HepG2 (cell line): ENCODE results near the gene IPO5. TPM values are rescaled to one million over a fixed set of nuclear protein-coding genes. Genes with fewer than 3 reads are reported as not detected.

Experiments used
- ATAC-seq: fragments of 200-7000 bp; cut with Tn5 transposase; 3 replicates; pipeline ENCODE4 v1.9.1; 2020; ENCODE audit warnings: mild to moderate bottlenecking, moderate library complexity
- BruUV-seq: library from RNA; stranded (reverse); fragments of 400-500 nt; replicated peaks from 2 replicates; lab custom pipeline; 2021; lab: Mats Ljungman, UMichigan
- CTCF ChIA-PET: fragments of 300-600 bp; formaldehyde crosslinking; extraction: SDS; loops from one replicate; lab custom pipeline; 2021; ENCODE audit warnings: low total read pairs, inconsistent platforms, low intra/inter-chr PET ratio; lab: Yijun Ruan, JAX
- POLR2A ChIA-PET: fragments of 350-600 bp; sonication (Branson Sonifier 250); formaldehyde crosslinking; loops from one replicate; lab custom pipeline; 2020; ENCODE audit warnings: antibody characterized with exemption, inconsistent platforms; lab: Yijun Ruan, JAX
- DNase-seq: peaks from one replicate; pipeline ENCODE4 v3.0.0-alpha.2; 2015; ENCODE audit warnings: low spot score
- FAIRE-seq: peaks from 3 replicates; lab custom pipeline; 2011; peaks lifted over from hg19 to GRCh38; lab: Jason Lieb, UNC
- H2AFZ ChIP-seq: one replicate; pipeline ENCODE4 v1.6.1; 2011; ENCODE audit warnings: low read length, inconsistent platforms
- H3K27ac ChIP-seq: fragments of 300-600 bp; 3 replicates; pipeline ENCODE4 v1.8.0; 2011; ENCODE audit warnings: mixed run types, mild to moderate bottlenecking, mixed read lengths, low read length, inconsistent platforms; ENCODE audit not compliant: insufficient read depth; ENCODE audit errors: extremely low read length
- H3K27me3 ChIP-seq, 2 experiments: fragments of 200-600 bp in 1 of 2; 2 replicates in 1 of 2; 3 replicates in 1 of 2; pipeline versions ENCODE4 v1.6.0 to v1.8.0; 2011; ENCODE audit warnings: low read length in 2 of 2, mild to moderate bottlenecking in 2 of 2, moderate library complexity in 2 of 2, inconsistent platforms in 1 of 2; ENCODE audit not compliant: insufficient read depth in 2 of 2, control insufficient read depth in 1 of 2
- H3K36me3 ChIP-seq, 2 experiments: fragments of 200-600 bp in 1 of 2; replicated peaks in 1 of 2; 2 replicates in 1 of 2; 3 replicates in 1 of 2; pipeline versions ENCODE4 v1.5.1 to v1.8.0; 2011; ENCODE audit warnings: low read length in 2 of 2, inconsistent platforms in 1 of 2; ENCODE audit not compliant: insufficient read depth in 2 of 2, control insufficient read depth in 1 of 2
- H3K4me1 ChIP-seq: 2 replicates; pipeline ENCODE4 v1.5.1; 2012; ENCODE audit warnings: low read length, inconsistent platforms; ENCODE audit not compliant: insufficient read depth
- H3K4me2 ChIP-seq: 2 replicates; pipeline ENCODE4 v1.6.0; 2011; ENCODE audit warnings: low read depth, low read length, inconsistent platforms
- H3K4me3 ChIP-seq, 3 experiments: fragments of 200-600 bp in 1 of 3; sonication (generic), shearing (Covaris generic) in 1 of 3; replicated peaks in 1 of 3; 2 replicates each; pipeline ENCODE4 v1.5.1; 2011 to 2016; ENCODE audit warnings: low read length in 3 of 3, inconsistent platforms in 2 of 3, low read depth in 2 of 3, mild to moderate bottlenecking in 2 of 3, control low read depth in 1 of 3, mixed read lengths in 1 of 3; ENCODE audit not compliant: insufficient read depth in 1 of 3
- H3K79me2 ChIP-seq: one replicate; pipeline ENCODE4 v1.6.1; 2011; ENCODE audit warnings: low read length, inconsistent platforms; ENCODE audit not compliant: insufficient read depth
- H3K9ac ChIP-seq: 2 replicates; pipeline ENCODE4 v1.6.0; 2011; ENCODE audit warnings: mild to moderate bottlenecking, low read depth, low read length, inconsistent platforms; ENCODE audit not compliant: insufficient read depth
- H3K9me3 ChIP-seq: 2 replicates; pipeline ENCODE4 v1.5.1; 2012; ENCODE audit warnings: mild to moderate bottlenecking, low read length
- H4K20me1 ChIP-seq: 2 replicates; pipeline ENCODE4 v1.6.0; 2011; ENCODE audit warnings: inconsistent platforms, mild to moderate bottlenecking, low read length, moderate library complexity; ENCODE audit not compliant: insufficient read depth
- CENPT ChIP-seq: sonication (generic); formaldehyde crosslinking; IDR thresholded peaks from 2 replicates; pipeline ENCODE4 v1.8.0; 2022; ENCODE audit warnings: low read depth, mild to moderate bottlenecking, moderate library complexity, missing genetic modification reagents
- ELF1 ChIP-seq: sonication (generic); formaldehyde crosslinking; IDR thresholded peaks from 2 replicates; pipeline ENCODE4 v1.4.0; 2020; ENCODE audit warnings: missing genetic modification reagents
- PITX1 ChIP-seq: sonication (generic); formaldehyde crosslinking; IDR thresholded peaks from 2 replicates; pipeline ENCODE4 v1.5.1; 2020; ENCODE audit warnings: mild to moderate bottlenecking, missing genetic modification reagents
- STAT5B ChIP-seq: sonication (generic); formaldehyde crosslinking; IDR thresholded peaks from 2 replicates; pipeline ENCODE4 v1.4.0; 2020; ENCODE audit warnings: missing genetic modification reagents
- ZNF331 ChIP-seq: sonication (generic); formaldehyde crosslinking; IDR thresholded peaks from 2 replicates; pipeline ENCODE4 v1.4.0; 2020; ENCODE audit warnings: missing genetic modification reagents
- ZNF644 ChIP-seq: IDR thresholded peaks from 2 replicates; pipeline ENCODE4 v1.6.1; 2016; ENCODE audit warnings: low read depth
- ZNF776 ChIP-seq: sonication (generic); formaldehyde crosslinking; IDR thresholded peaks from 2 replicates; pipeline ENCODE4 v1.4.0; 2020; ENCODE audit warnings: mild to moderate bottlenecking, missing genetic modification reagents
- WGBS: methylation state at CpG from one replicate; pipeline ENCODE4 v1.1.6; 2017; ENCODE audit warnings: low lambda C conversion rate; 5-methylcytosine and 5-hydroxymethylcytosine counted together
- in situ Hi-C: cut with HindIII; loops from 2 replicates; pipeline ENCODE4 v1.10.0; 2017; ENCODE audit warnings: low pct_unique_long_range_greater_than_20kb; ENCODE audit not compliant: extremely low pct_ligation_motif_present
- intact Hi-C: fragments of 100-400 bp; cut with micrococcal nuclease; formaldehyde crosslinking; loops from one replicate; pipeline ENCODE4 v1.10.0; 2022; ENCODE audit not compliant: unreplicated experiment
- polyA plus RNA-seq, 8 experiments: library from polyadenylated mRNA; depleted of rRNA in 3 of 8; stranded (reverse) in 7 of 8; unstranded in 1 of 8; fragments of >200 nt; fragmentation: Illumina TruSeq in 4 of 8; extraction: Trizol in 4 of 8; gene quantifications; 2 replicates each; pipeline versions ENCODE4 v1.2.1 to v1.2.3, GENCODE V29; 2011 to 2016; ENCODE audit warnings: low read depth in 4 of 8, missing spikeins in 1 of 8, mixed read lengths in 1 of 8; ENCODE audit not compliant: insufficient read depth in 1 of 8
- total RNA-seq, 5 experiments: library from RNA; depleted of rRNA; stranded (reverse); fragments of >200 nt; fragmentation: Illumina TruSeq; extraction: Trizol; gene quantifications; 2 replicates each; pipeline ENCODE4 v1.2.3, GENCODE V29; 2016; ENCODE audit warnings: low read depth in 1 of 5
- TF ChIP-seq, protein P1 (sequence below): sonication (generic); formaldehyde crosslinking; IDR thresholded peaks from 2 replicates; pipeline ENCODE4 v1.4.0; 2020; ENCODE audit warnings: missing genetic modification reagents
- TF ChIP-seq, protein P2 (sequence below): sonication (generic); formaldehyde crosslinking; IDR thresholded peaks from 2 replicates; pipeline ENCODE4 v1.5.0; 2020; ENCODE audit warnings: mild to moderate bottlenecking, missing genetic modification reagents, moderate library complexity

IPO5 gene
- total and polyA plus RNA-seq, 2 of the 13 experiments (the other 11 are each of a cell fraction or from before 2014, with no cell fraction given) = 155 to 242 TPM

DNA sequence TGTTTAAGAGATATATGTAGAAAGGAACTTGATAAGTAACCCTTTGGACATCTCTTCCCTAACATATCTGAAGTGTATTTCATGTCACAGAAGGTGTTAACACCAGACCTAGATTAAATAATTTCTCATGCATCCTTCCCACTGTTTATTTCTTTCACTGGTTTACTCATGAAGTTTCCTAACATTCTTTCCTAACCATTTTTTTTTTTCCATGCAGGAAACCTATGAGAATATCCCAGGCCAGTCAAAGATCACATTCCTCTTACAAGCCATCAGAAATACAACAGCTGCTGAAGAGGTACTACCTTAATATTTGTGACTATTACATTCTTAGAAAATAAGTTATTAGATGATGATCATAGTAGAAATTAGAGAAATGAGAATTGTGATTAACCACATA lies 28.8 kb downstream of the IPO5 start (continued):
- TF ChIP-seq, protein P1, sequence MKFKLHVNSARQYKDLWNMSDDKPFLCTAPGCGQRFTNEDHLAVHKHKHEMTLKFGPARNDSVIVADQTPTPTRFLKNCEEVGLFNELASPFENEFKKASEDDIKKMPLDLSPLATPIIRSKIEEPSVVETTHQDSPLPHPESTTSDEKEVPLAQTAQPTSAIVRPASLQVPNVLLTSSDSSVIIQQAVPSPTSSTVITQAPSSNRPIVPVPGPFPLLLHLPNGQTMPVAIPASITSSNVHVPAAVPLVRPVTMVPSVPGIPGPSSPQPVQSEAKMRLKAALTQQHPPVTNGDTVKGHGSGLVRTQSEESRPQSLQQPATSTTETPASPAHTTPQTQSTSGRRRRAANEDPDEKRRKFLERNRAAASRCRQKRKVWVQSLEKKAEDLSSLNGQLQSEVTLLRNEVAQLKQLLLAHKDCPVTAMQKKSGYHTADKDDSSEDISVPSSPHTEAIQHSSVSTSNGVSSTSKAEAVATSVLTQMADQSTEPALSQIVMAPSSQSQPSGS (CRISPR knock-in tag) = no peak
- TF ChIP-seq ZNF776 (CRISPR knock-in tag) = no peak
- TF ChIP-seq ZNF331 (CRISPR knock-in tag) = no peak
- TF ChIP-seq STAT5B = no peak
- no peak for TF ChIP-seq ELF1 (CRISPR knock-in tag)

DNA sequence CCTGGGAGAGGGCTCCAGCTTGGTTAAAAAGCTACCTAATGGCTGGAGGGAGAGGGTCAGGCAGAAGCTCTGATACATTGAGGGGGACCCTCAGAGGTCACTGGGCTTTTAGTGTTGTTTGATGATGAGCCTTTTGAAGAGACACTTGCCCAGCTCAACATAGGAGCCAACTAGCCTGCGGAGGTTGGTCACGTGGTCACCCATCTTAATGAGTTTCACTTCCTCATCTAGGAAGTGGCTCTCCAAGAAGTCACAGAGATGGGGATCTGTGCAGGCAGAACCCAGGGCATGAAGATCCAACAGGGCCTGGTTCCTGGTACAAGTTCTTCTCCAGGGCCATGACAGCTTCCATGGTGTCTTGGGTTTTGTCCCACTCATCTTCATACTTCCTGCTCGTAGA lies 33.4 kb downstream of the IPO5 start:
- Histone ChIP-seq H3K9me3 (no peaks in the 10 kb centered on the region), H3K36me3 (peaks cover 22 to 74% of the 10 kb centered on the region in 2 experiments), H3K9ac (no peak overlapping the region), H3K4me2 (no peak overlapping the region), H3K79me2 (peaks cover 16% of the 10 kb centered on the region), H3K4me3 (no peak overlapping the region), H2AFZ (no peak overlapping the region), H3K4me1 (peaks cover 8% of the 10 kb centered on the region), H3K27ac (no peak overlapping the region), H3K27me3 (no peaks in the 10 kb centered on the region), H4K20me1 (no peaks in the 10 kb centered on the region)
- no TSS peak for BruUV-seq
- DNase-seq = no peak
- CTCF ChIA-PET = no interaction called here
- FAIRE-seq = no peak
- POLR2A ChIA-PET = no interaction called here
- TF ChIP-seq PITX1 (CRISPR knock-in tag) = no peak
- TF ChIP-seq, protein P2, sequence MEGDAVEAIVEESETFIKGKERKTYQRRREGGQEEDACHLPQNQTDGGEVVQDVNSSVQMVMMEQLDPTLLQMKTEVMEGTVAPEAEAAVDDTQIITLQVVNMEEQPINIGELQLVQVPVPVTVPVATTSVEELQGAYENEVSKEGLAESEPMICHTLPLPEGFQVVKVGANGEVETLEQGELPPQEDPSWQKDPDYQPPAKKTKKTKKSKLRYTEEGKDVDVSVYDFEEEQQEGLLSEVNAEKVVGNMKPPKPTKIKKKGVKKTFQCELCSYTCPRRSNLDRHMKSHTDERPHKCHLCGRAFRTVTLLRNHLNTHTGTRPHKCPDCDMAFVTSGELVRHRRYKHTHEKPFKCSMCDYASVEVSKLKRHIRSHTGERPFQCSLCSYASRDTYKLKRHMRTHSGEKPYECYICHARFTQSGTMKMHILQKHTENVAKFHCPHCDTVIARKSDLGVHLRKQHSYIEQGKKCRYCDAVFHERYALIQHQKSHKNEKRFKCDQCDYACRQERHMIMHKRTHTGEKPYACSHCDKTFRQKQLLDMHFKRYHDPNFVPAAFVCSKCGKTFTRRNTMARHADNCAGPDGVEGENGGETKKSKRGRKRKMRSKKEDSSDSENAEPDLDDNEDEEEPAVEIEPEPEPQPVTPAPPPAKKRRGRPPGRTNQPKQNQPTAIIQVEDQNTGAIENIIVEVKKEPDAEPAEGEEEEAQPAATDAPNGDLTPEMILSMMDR (CRISPR knock-in tag) = no peak
- TF ChIP-seq CENPT (CRISPR knock-in tag) = no peak
- no peak for TF ChIP-seq ZNF644 (CRISPR knock-in tag)
- intact Hi-C loops = no loop called here
- no peak for ATAC-seq
- 100% methylated on average over 3 of the region's 3 CpGs for WGBS
- in situ Hi-C loops = no loop called here
